Vagina (tissue), 2 donors: ENCODE results near the gene ELAVL3.

ENCODE experiments used
- CTCF ChIP-seq, 3 experiments: fragments of 450-650 bp in 2 of 3; fragments of 200-600 bp in 1 of 3; sonication (generic) in 1 of 3; IDR thresholded peaks; one replicate each; pipeline ENCODE4 v1.5.1; 2017 to 2019; ENCODE audit warnings: antibody characterized with exemption in 3 of 3, mild to moderate bottlenecking in 2 of 3, moderate library complexity in 2 of 3
- POLR2A ChIP-seq, 2 donors: fragments of 450-650 bp; IDR thresholded peaks; one replicate each; pipeline ENCODE4 v1.6.1; 2017; ENCODE audit warnings: antibody characterized with exemption in 2 of 2, mild to moderate bottlenecking in 2 of 2, moderate library complexity in 2 of 2
- POLR2AphosphoS5 ChIP-seq, 2 donors: sonication (generic); formaldehyde crosslinking; IDR thresholded peaks; one replicate each; pipeline ENCODE4 v1.9.0; 2017; ENCODE audit warnings: antibody characterized with exemption in 2 of 2, mild to moderate bottlenecking in 2 of 2, low read depth in 1 of 2; ENCODE audit not compliant: insufficient read depth in 1 of 2

DNA sequence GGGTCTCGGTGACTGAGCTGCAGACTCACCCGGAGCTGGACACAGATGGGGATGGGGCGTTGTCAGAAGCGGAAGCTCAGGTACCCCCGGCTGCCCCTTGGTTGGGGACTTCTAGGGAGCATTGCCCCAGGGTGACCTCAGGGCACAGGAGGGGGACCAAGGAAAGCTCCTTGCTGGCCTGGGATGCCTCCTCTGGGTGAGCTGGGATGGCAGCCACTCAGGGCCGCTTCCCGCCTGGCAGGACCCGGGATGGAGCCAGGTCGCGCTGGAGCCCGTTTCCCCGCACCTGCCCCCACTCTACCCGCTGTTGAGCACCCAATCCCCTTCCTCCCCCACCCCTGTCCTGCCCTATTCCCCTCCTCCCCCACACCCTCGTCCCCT, 34.6 kb downstream of the ELAVL3 start:
- no peak for TF ChIP-seq CTCF (IDR thresholded peaks at IDR 0.05)
- TF ChIP-seq POLR2A (IDR thresholded peaks at IDR 0.05): no peak
- no peak for TF ChIP-seq POLR2AphosphoS5 (IDR thresholded peaks at IDR 0.05; ENCODE audit: insufficient read depth in 1 of 2, low read depth in 1 of 2)
